CD4-positive, alpha-beta T cell treated with Interleukin-15 for 4 hours (primary cell): Measurements from ENCODE around the gene VAX1.

Experiments used
- DNase-seq: peaks from one replicate; pipeline ENCODE4 v3.0.0-alpha.2; 2020; ENCODE audit warnings: low spot score

VAX1 gene

DNA sequence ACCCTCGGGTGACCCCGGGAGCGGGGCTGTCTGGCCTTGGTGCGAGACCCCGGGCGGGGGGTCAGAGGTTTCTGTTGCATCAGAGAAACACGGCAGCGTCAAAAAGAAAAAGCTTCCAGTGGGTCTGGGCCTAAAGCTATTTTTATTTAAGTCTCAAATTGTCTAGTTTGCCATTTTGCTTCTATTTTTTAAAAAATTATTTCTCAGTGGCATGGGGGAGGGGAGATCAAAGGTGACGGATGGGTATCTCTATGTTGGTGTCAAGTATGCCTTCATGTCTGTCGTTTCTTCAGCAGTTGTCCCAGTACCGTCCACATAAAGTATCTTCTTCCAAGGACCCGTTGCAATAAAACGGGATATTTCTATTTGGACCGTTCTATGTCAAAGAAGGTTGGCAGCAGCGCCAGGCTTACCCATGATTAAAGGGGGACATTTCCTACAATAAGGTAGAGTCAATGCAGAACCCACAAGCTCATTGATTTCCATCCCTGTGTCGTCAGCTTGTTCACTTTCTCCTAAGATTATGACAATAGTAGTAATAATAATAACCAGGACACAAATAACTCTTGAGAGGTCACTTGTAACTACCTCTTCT is 26.0 kb upstream of the VAX1 start:
- no peak for DNase-seq

DNA sequence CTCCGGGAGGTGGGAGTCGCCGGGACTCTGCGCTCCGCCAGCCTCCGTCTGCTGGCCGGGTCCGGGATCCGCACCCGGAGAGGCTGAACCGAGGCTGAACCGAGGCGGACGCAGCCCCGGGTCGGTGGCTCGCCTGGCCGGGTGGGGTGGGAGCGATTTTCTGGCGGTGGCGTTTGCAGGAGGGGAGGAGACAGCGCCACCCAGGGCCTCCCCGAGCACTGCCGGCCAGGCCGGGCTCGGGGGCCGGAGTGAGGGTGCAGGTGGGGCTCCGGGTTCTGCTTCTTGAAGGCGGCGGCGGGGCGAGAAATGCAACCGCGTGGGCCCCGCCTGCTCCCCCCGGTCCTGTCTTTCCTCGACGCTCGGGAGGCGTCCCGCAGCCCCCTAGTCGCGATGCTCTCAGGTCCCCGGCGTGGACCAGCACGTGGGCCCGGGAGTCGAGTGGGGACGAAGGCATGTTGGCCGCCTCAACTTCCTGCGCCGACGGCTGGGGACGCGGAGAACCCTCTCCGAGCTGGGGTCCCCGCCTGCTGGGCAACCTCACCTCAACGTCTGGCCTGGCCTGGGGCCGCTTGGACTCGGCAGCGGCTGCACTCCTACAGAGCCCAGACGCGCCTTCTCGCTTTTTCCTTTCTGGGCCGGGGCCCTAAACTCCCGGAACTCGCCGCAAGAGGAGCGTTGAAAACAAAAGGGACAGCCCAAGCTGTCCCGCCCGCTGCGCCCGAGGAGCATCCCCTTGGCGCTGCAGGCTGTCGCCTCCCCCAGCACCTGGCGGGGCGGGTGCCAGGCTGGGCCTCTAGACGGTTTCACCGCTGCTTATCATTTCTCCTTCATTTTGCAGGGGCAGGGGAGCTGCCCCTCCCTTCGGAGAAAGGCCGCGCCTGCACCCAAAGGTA is 25.2 kb upstream of the VAX1 start:
- no peak for DNase-seq

DNA sequence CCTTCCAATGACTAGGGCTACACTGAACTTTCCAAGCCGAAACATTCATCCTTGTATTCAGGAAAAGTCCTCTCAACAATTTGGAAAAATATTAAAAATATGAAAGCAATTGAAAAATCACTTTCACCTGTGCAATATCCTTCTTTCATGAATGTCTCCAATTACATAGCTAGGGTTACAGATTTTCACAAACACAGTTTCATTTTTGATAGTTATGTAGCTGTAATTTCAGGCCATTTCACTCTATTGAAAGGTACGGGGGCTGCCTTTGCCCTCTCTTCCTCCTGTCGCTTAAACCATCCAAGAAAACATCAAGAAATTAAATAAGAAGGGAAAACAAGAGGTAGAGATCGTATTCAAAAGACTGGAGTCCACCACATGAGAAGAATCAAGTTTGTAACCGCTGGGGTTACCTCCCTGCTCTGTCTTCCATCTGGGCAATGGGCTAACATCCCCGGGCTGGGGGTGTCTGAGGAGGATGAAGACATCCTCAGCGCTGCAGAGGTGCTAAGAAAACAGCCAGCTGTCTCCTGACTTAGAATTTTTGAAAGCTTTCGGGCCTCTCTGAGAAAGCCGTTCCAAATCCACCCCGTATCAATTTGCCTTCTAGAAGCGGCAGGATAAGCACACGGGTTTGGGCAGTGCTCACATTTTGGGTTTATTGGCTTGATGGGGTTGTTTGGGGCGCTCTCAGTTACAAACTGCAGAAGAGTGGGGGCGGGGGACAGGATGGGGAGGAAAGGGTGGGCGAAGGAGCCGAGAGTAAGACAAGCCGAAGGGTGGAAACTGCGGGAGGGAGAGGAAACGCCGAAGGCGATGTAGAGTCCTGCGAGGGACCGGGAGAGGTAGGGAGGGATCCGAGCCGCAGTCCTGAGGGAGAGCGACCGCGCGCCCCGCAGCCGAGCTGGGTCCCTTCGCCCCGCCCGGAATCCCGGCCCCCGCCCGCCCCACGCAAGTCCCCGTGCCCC is 24.3 kb upstream of the VAX1 start:
- DNase-seq = no peak

DNA sequence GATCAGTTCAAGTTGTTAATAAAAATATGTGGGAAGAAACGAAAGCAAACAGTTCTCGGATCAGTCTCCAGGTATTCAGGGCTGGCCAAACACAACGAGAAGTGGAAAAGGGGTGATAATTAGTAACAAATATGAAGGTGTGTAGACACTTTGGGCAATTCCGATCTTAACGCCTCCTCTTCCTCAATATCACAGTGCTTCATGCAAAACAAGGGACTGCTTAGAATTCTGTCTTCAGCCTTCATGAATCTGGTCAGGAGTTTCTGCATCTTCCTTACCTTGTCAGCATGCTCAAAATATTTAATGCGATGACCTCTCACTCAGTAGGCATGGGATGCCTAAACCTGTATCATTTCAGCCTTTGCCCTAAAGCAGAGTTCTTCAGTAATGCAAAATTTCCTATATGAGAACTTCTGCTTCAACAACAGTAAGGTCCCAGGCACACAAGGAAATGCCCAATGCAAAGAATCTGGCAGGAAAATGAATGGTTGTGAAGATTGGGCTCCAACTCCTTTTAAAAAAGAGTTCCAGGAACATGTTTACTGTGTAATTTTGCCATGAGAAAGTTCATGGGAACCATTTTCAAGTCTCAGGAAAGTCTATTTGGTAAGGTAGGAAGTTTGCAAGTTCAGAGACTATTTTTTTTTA is 23.4 kb upstream of the VAX1 start:
- DNase-seq = no peak

DNA sequence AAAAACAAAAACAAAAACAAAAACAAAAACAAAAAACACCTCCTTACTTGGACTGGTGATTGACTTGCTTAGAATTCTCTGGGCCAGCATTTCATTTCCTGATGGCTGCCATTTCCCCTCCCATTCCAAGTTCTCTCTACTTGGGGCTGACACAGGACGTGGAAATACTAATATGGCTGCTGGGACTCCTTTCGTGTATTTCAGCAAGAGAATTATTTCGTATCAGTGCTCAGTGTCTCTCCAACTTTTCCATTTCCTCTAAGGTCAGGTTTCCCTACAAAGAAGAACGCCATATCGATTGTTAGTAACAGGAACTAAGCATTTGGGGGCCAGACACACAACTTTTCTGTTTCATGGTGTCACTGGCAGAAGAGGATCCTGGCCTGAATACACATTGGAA is 22.5 kb upstream of the VAX1 start:
- no peak for DNase-seq

DNA sequence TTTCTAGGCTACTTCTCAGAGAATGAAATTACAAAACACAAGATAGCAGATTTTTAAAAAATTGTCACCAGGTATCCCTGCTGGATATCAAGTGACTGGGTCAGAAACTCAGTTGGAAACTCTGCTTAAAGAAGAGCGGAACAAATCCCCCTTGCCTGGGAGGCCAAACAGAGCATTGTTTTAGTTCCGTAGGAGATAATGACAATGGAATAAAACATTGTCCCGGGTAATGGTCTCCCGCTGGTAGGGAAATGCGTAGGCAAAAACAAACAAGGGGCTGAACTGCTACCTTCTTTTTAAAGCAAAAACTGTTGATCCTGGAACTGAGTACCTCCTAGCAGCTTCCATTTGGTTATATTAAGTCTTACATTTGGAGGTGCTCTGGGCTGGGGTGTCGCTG is 21.3 kb upstream of the VAX1 start:
- DNase-seq = no peak

DNA sequence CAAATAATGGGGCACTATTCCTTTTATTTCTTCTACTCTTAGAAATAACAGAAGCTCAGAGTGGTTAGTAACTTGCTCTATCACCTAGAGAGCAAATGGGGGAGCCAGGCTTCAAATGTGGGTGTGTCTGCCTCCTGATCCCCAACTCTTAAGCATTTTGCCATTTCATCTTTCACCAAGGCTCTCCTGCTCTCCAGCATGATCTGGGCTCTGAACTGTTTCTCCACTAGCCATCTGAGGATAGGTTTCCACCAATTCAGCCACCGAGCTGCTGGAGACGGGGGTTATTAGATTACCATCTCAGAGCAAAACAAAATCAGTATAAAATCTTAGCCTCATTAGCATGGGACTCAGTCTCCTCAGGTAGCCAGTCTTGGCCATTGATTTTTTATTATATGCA is 20.2 kb upstream of the VAX1 start:
- no peak for DNase-seq

GRCh38 chr10:117152668-117153067 is 14.6 kb upstream of the VAX1 start:
- DNase-seq = no peak

GRCh38 chr10:117148284-117148683 is 10.2 kb upstream of the VAX1 start:
- no peak for DNase-seq

GRCh38 chr10:117145019-117145418 is 6.9 kb upstream of the VAX1 start:
- DNase-seq = no peak

GRCh38 chr10:117143103-117143823 is 5.2 kb upstream of the VAX1 start:
- no peak for DNase-seq

- DNase-seq = no peak
These were observed 2.4 kb upstream of the VAX1 start for GRCh38 chr10:117140525-117140902.

GRCh38 chr10:117139581-117140524 is 1.8 kb upstream of the VAX1 start:
- no peak for DNase-seq

DNA sequence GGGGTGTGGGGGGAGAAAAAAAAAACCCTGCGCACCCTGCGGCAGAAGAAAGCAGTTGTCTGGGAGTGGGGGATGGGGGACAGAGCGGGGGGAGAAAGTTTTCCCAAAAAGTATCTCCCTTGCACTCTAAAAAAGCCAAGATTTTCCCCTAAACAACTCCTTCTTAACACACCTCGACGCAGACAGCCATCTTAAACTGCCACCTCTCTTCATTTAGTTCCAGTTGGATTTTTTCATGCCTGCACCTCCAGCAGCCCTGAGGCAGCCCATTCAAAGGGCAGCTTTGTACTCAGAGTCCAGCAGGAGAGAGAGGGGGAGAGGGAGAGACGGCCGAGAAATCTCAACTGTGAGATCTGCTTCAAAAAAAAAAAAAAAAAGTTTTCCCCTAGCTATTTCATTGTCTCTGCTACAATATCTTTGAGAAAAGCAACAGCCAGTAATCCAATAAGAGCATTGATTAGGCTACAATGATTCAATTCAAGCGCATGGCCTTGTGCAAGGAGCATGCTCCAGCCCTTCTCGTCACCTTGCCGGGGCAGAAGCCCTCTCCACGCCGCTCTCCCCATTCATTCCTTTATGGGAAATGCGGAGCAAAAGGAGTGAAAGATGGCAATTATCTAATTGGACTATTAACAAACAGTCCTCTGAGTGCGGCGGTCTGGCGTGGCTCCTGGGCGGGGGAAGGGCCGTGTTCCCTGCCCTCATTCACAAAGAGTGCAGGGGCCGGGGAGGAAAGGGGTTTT is 939 bp upstream of the VAX1 start:
- no peak for DNase-seq

DNA sequence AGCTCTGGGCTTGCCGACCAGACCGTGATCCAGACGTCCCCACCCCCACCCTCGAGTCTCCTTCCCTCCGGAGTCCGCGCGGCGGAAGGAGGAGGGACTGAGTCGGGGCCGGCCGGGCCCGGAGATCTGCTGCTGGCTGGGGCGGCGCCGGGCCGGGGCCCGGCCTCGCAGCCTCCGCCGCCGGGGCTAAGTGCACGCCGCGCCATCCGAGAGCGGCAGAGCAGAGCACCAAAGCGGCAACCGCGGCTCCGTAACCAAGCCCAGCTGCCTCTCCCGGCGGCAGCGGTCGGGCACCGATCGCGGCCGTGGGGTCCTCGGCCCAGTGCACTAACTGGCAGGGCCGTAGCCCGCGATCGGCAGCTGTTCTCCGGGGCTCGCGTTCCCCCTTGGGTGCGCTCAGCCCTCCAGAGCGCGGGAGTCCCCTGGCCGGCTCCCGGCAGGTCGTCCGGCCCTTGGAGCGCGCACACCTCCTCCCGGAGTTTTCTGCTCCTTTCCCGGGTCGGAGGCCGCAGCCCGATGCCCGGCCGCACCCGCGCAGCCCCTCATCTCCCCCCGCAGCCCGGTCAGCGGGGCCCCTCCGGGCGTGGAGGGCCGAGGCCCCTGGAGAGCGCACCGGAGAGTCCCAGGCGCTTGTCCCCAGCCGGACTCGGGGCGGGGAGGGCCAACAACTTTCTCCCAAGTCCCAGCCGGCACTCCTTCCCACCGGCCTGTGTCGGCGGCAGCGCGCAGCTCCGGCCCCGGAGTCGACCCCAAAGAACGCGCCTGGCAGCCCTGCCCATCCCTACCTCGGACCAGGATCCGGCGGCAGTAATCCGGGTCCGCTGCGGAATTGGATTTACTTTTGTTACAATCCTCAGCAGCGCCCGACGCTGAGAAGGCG is 799 bp downstream of the VAX1 start:
- no peak for DNase-seq

DNA sequence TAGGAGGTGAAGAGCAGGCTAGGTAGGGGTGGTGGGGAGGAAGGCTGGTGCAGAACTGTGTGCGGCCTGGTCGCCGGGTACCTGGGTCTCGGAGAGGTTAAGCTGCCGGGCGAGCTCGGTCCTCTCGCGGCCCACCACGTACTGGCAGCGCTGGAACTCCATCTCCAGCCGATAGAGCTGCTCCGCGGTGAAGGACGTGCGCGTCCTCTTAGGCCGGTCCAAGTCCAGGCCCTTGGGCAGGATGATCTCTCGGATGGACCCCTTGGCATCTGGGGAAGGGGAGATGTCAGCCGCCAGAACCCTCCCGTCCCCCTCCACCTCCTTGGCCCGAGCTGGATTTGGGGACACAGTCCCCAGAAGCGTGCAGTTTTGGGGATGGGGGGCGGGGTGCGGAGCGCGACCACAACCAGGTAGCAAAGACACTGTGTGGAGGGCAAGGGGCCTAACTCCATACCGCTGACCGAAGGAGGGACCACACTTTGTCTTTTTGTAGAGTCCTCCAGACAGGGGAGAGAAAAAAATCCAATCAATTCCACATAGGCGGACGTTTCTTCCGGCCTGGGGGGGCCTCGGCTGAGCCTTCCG is 1.6 kb downstream of the VAX1 start:
- DNase-seq = no peak

GRCh38 chr10:117135480-117136140 is 2.5 kb downstream of the VAX1 start:
- DNase-seq = no peak

DNA sequence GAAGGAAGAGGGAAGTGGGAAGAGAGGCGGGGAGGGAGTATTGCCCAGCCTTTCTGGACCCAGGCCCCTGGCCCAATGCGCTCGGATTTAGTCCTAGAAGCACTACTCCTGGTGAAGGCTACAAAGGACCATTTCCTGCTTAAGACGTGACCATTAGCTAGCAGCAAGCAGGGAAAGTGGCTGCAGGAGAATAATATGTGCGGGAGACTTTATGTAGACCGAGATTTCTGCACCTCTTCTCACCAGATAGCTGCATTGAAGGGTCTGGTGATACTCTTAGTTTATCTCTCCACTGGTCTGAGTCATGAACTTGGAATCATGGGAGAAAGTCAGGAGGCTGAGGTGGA is 3.1 kb downstream of the VAX1 start:
- no peak for DNase-seq
